Lower leg skin (tissue), 4 donors: ENCODE data around the gene GPBAR1. TPM values are rescaled to one million over a fixed set of nuclear protein-coding genes. Genes with fewer than 3 reads are reported as not detected.

Experiments used
- DNase-seq, 2 donors: peaks; one replicate each; pipeline ENCODE4 v3.0.0-alpha.2; 2019; ENCODE audit warnings: low spot score in 2 of 2
- H3K4me3 ChIP-seq: fragments of 200-600 bp; sonication (generic); 2 replicates; pipeline ENCODE4 v1.5.1; 2017; ENCODE audit warnings: mild to moderate bottlenecking, low read depth; ENCODE audit not compliant: poor library complexity, severe bottlenecking
- CTCF ChIP-seq, 3 donors: fragments of 450-650 bp; IDR thresholded peaks; one replicate each; pipeline ENCODE4 v1.5.1; 2016; ENCODE audit warnings: antibody characterized with exemption in 3 of 3, mild to moderate bottlenecking in 3 of 3, moderate library complexity in 2 of 3
- POLR2A ChIP-seq, 2 donors: fragments of 450-650 bp; IDR thresholded peaks; one replicate each; pipeline ENCODE4 v1.6.1; 2016 to 2017; ENCODE audit warnings: antibody characterized with exemption in 2 of 2, mild to moderate bottlenecking in 1 of 2, moderate library complexity in 1 of 2
- WGBS, 2 donors: methylation state at CpG; one replicate each; pipeline ENCODE4 v1.1.5; 2018; 5-methylcytosine and 5-hydroxymethylcytosine counted together
- intact Hi-C: fragments of 100-400 bp; cut with DNase I; formaldehyde crosslinking; loops from one replicate; pipeline ENCODE4 v1.15.0; 2023; ENCODE audit warnings: low total_unique reads
- total RNA-seq, 4 donors: library from RNA; depleted of rRNA; stranded (reverse); fragments of >200 nt; gene quantifications; one replicate each; pipeline ENCODE4 v1.1.0, GENCODE V29; 2016

The GPBAR1 gene
- total RNA-seq, 4 donors from 2014 or later, result 0.34 to 1.7 (median 1.4) TPM

GRCh38 chr2:218235017-218235416, 25.8 kb upstream of the GPBAR1 start:
- WGBS, 2 donors, result 98 to 100% methylated on average over 2 of the region's 2 CpGs
- H3K4me3 ChIP-seq, result no peak overlapping the region
- no peak for DNase-seq
- TF ChIP-seq POLR2A (IDR thresholded peaks at IDR 0.05) (no peak), CTCF (IDR thresholded peaks at IDR 0.05) (no peak)
- intact Hi-C loops, result no loop called here

GRCh38 chr2:218236829-218237228, 24.0 kb upstream of the GPBAR1 start:
- intact Hi-C loops, result no loop called here
- no peak for DNase-seq
- WGBS, 2 donors, result 87 to 95% methylated on average over 4 of the region's 4 CpGs
- TF ChIP-seq POLR2A (IDR thresholded peaks at IDR 0.05) (no peak), CTCF (IDR thresholded peaks at IDR 0.05) (no peak)
- H3K4me3 ChIP-seq, result no peak overlapping the region

- H3K4me3 ChIP-seq, result no peak overlapping the region
- intact Hi-C loops, result no loop called here
- TF ChIP-seq CTCF (IDR thresholded peaks at IDR 0.05) (no peak), POLR2A (IDR thresholded peaks at IDR 0.05) (no peak)
- WGBS, 2 donors, result 91% methylated on average over 1 of the region's 1 CpG
- DNase-seq, result no peak
These were observed 21.9 kb upstream of the GPBAR1 start for GRCh38 chr2:218238887-218239286.

- H3K4me3 ChIP-seq, result no peak overlapping the region
- 81 to 82% methylated on average over 1 of the region's 1 CpG for WGBS, 2 donors
- DNase-seq, result no peak
- TF ChIP-seq CTCF (IDR thresholded peaks at IDR 0.05), result no peak
- no peak for TF ChIP-seq POLR2A (IDR thresholded peaks at IDR 0.05)
- intact Hi-C loops, result no loop called here
These were observed 16.6 kb upstream of the GPBAR1 start for GRCh38 chr2:218244204-218244603.

- H3K4me3 ChIP-seq, result no peak overlapping the region
- no peak for DNase-seq
- WGBS, 2 donors, result 85 to 89% methylated on average over 2 of the region's 2 CpGs
- TF ChIP-seq POLR2A (IDR thresholded peaks at IDR 0.05), result no peak
- TF ChIP-seq CTCF (IDR thresholded peaks at IDR 0.05), result no peak
- intact Hi-C loops, result no loop called here
These were observed 16.1 kb upstream of the GPBAR1 start for GRCh38 chr2:218244665-218245064.

- TF ChIP-seq POLR2A (IDR thresholded peaks at IDR 0.05) (no peak), CTCF (IDR thresholded peaks at IDR 0.05) (no peak)
- 75 to 79% methylated on average over 5 of the region's 5 CpGs for WGBS, 2 donors
- intact Hi-C loops, result no loop called here
- no peak overlapping the region for H3K4me3 ChIP-seq
- DNase-seq, result no peak
These were observed 15.6 kb upstream of the GPBAR1 start for GRCh38 chr2:218245214-218245613.
